Left ventricle myocardium superior (tissue), 1 donor: ENCODE measurements around the gene ZNF502. TPM values are rescaled to one million over a fixed set of nuclear protein-coding genes. Genes with fewer than 3 reads are reported as not detected.

ENCODE experiments used
- ATAC-seq: fragments of 200-7000 bp; cut with Tn5 transposase; one replicate; pipeline ENCODE4 v1.9.1; 2020; ENCODE audit warnings: mild to moderate bottlenecking, moderate library complexity
- DNase-seq: peaks from one replicate; pipeline ENCODE4 v3.0.0-alpha.2; 2020
- intact Hi-C: fragments of 100-400 bp; cut with micrococcal nuclease; formaldehyde crosslinking; loops from one replicate; pipeline ENCODE4 v1.11.0; 2022
- total RNA-seq: library from RNA; stranded (reverse); fragmentation: NEBNext Ultra II Directional; extraction: Animal tissue kit (Norgen Biotek cat#: 25700); gene quantifications from one replicate; pipeline ENCODE4 v1.2.1, GENCODE V29; 2021
- donor health status: DM: no; HTN: yes; CAD: no; lungs with severe emphysema.

Gene ZNF502
- total RNA-seq, 1 donor from 2014 or later, result 3.6 TPM

GRCh38 chr3:44762170-44762677 is 49.8 kb downstream of the ZNF502 start:
- DNase-seq, result no peak
- intact Hi-C loops, result no loop called here
- no peak for ATAC-seq

DNA sequence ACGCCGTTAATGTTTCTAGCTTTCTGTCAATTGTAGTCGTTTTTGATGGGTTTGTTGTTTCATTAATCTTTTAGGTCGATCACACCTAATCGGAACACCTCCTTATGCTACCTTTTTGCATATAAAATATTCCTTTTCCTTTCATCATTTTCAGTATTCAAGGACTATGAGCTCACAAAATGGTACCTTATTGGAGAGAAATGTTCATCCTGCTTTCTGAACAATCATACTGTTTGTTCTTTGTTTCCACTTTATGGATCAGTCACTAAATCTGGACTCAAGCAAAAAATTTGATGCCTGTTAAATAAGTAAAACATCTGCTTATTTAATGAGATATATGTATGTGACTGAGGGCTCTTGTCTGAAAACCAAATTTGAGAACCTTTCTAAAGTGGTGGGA is 50.2 kb downstream of the ZNF502 start:
- intact Hi-C loops, result no loop called here
- no peak for ATAC-seq
- no peak for DNase-seq

DNA sequence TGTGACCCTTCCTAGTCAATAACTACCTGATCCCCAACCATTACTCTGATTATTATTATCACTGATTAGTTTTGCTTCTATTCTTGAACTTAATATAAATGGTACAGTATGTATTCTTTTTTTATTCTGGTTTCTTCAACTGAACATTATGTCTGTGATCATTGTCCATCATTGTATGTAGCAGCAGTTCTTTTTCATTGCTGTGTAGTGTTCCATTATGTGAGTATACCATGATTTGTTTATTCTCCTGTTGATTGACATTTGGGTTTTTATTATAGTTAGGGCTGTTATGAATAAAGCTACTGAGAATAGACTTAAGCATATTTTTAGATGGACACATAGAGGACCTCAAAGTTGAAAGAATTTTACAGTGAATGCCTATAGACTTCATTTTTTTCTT is 51.8 kb downstream of the ZNF502 start:
- intact Hi-C loops, result no loop called here
- no peak for DNase-seq

GRCh38 chr3:44771424-44772098 is 59.1 kb downstream of the ZNF502 start:
- DNase-seq (no peak), ATAC-seq (no peak)
- intact Hi-C loops, result no loop called here

More for the DNA sequence above, 51.8 kb downstream of the ZNF502 start:
- no peak for ATAC-seq

DNA sequence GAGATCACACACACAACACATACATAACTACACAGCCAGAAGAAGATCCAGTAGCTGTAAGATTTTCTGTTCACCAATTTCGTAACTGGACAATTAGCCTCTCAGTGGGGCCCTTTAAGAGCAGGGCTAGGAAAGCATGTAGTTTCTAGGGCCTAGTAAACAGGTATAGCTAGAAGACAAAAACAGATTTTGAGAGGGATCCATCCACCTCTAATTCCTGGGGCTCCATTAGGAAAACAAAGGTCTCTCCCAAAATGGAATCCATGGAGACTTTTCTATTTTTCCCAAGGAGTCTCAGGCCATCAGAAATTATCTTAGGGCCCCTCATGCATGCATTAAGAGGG is 59.6 kb downstream of the ZNF502 start:
- DNase-seq (no peak), ATAC-seq (no peak)
- intact Hi-C loops, result no loop called here

Other genes with a start within 250 kb of the ZNF502 start
- 12.1 TPM for gene ZNF445, start 235.0 kb upstream of the ZNF502 start, total RNA-seq
- 1.8 TPM for gene ZKSCAN7, start 157.5 kb upstream of the ZNF502 start, total RNA-seq
- 0.92 TPM for gene ZNF660, start 127.7 kb upstream of the ZNF502 start, total RNA-seq
- gene ZNF197, start 87.6 kb upstream of the ZNF502 start, total RNA-seq, result 12.7 TPM
- 4.7 TPM for gene ZNF35, start 63.9 kb upstream of the ZNF502 start, total RNA-seq
- gene ZNF501, start 17.0 kb downstream of the ZNF502 start, total RNA-seq, result 3.5 TPM
- gene KIAA1143, start 49.0 kb downstream of the ZNF502 start, total RNA-seq, result 37.2 TPM
- gene KIF15, start 49.1 kb downstream of the ZNF502 start, total RNA-seq, result 1.1 TPM
- gene TMEM42, start 149.3 kb downstream of the ZNF502 start, total RNA-seq, result 10.0 TPM
- gene TGM4, start 161.9 kb downstream of the ZNF502 start, total RNA-seq, result not detected